IMR-90 (cell line): ENCODE data around the gene LCNL1. TPM values are rescaled to one million over a fixed set of nuclear protein-coding genes. Genes with fewer than 3 reads are reported as not detected.

Experiments used
- ATAC-seq: fragments of 200-7000 bp; cut with Tn5 transposase; 2 replicates; pipeline ENCODE4 v1.9.1; 2020; ENCODE audit warnings: low read depth, mild to moderate bottlenecking, moderate library complexity
- BruUV-seq: library from RNA; stranded (reverse); fragments of 400-500 nt; replicated peaks from 2 replicates; lab custom pipeline; 2021; lab: Mats Ljungman, UMichigan
- CTCF ChIA-PET: fragments of 300-600 bp; formaldehyde crosslinking; extraction: SDS; loops from one replicate; lab custom pipeline; 2021; ENCODE audit warnings: antibody characterized with exemption; lab: Yijun Ruan, JAX
- POLR2A ChIA-PET: fragments of 300-600 bp; sonication (Branson Sonifier 250); formaldehyde crosslinking; loops from one replicate; lab custom pipeline; 2022; ENCODE audit warnings: antibody characterized with exemption; ENCODE audit not compliant: unreplicated experiment; lab: Charles Lee
- DNase-seq: peaks from one replicate; pipeline ENCODE4 v3.0.0; 2013
- H2AFZ ChIP-seq: replicated peaks from 2 replicates; pipeline ENCODE3; 2013; ENCODE audit warnings: low read length, mild to moderate bottlenecking; ENCODE audit not compliant: poor library complexity
- H2AK5ac ChIP-seq: 2 replicates; pipeline ENCODE4 v1.6.1; 2013; ENCODE audit warnings: low read depth, low read length, inconsistent platforms
- H2AK9ac ChIP-seq: replicated peaks from 2 replicates; pipeline ENCODE3; 2013; ENCODE audit warnings: mild to moderate bottlenecking, low read depth, low read length, moderate library complexity; ENCODE audit not compliant: poor library complexity
- H2BK120ac ChIP-seq: 2 replicates; pipeline ENCODE4 v1.6.1; 2013; ENCODE audit warnings: low read depth, low read length, inconsistent platforms
- H2BK15ac ChIP-seq: 3 replicates; pipeline ENCODE4 v1.6.1; 2013; ENCODE audit warnings: low read depth, low read length, inconsistent platforms
- H2BK20ac ChIP-seq: 2 replicates; pipeline ENCODE4 v1.6.1; 2013; ENCODE audit warnings: low read depth, mild to moderate bottlenecking, inconsistent platforms, low read length, moderate library complexity
- H2BK5ac ChIP-seq: 2 replicates; pipeline ENCODE4 v1.6.1; 2013; ENCODE audit warnings: mild to moderate bottlenecking, low read depth, low read length, inconsistent platforms; ENCODE audit not compliant: poor library complexity, severe bottlenecking
- H3K14ac ChIP-seq: replicated peaks from 2 replicates; pipeline ENCODE4 v1.6.1; 2013; ENCODE audit warnings: low read depth, low read length, inconsistent platforms
- H3K18ac ChIP-seq: 2 replicates; pipeline ENCODE4 v1.6.1; 2013; ENCODE audit warnings: low read depth, low read length, control low read depth
- H3K23ac ChIP-seq: 2 replicates; pipeline ENCODE4 v1.6.1; 2013; ENCODE audit warnings: low read depth, low read length, inconsistent platforms
- H3K27ac ChIP-seq: 2 replicates; pipeline ENCODE4 v1.5.1; 2013; ENCODE audit warnings: mild to moderate bottlenecking, control low read depth, low read length; ENCODE audit not compliant: insufficient read depth
- H3K27me3 ChIP-seq: 2 replicates; pipeline ENCODE4 v1.6.1; 2013; ENCODE audit warnings: low read length; ENCODE audit not compliant: control insufficient read depth, insufficient read depth
- H3K36me3 ChIP-seq: 2 replicates; pipeline ENCODE4 v1.6.1; 2013; ENCODE audit warnings: low read length, mixed read lengths; ENCODE audit not compliant: control insufficient read depth, insufficient read depth
- H3K4ac ChIP-seq: 2 replicates; pipeline ENCODE4 v1.6.1; 2013; ENCODE audit warnings: low read depth, low read length, inconsistent platforms
- H3K4me1 ChIP-seq: 2 replicates; pipeline ENCODE4 v1.6.1; 2013; ENCODE audit warnings: low read length, mixed read lengths; ENCODE audit not compliant: control insufficient read depth, insufficient read depth
- H3K4me2 ChIP-seq: 2 replicates; pipeline ENCODE4 v1.6.1; 2013; ENCODE audit warnings: low read depth, mild to moderate bottlenecking, control low read depth, low read length, moderate library complexity
- H3K4me3 ChIP-seq: 2 replicates; pipeline ENCODE4 v1.5.1; 2013; ENCODE audit warnings: low read depth, mild to moderate bottlenecking, control low read depth, low read length, moderate library complexity; ENCODE audit not compliant: insufficient read depth
- H3K56ac ChIP-seq: 2 replicates; pipeline ENCODE4 v1.6.1; 2013; ENCODE audit warnings: low read length, inconsistent platforms; ENCODE audit not compliant: insufficient read depth; ENCODE audit errors: extremely low read depth
- H3K79me1 ChIP-seq, 2 experiments: 2 replicates each; pipeline ENCODE4 v1.6.1; 2013; ENCODE audit warnings: low read length in 2 of 2, inconsistent platforms in 1 of 2, low read depth in 1 of 2
- H3K9ac ChIP-seq: 2 replicates; pipeline ENCODE4 v1.6.1; 2013; ENCODE audit warnings: low read depth, low read length, control low read depth
- H3K9me1 ChIP-seq: 2 replicates; pipeline ENCODE4 v1.6.1; 2013; ENCODE audit warnings: low read length, inconsistent platforms; ENCODE audit not compliant: insufficient read depth
- H3K9me3 ChIP-seq: 2 replicates; pipeline ENCODE4 v1.6.1; 2013; ENCODE audit warnings: low read length; ENCODE audit not compliant: control insufficient read depth, insufficient read depth
- H4K20me1 ChIP-seq: 2 replicates; pipeline ENCODE4 v1.6.1; 2013; ENCODE audit warnings: low read length, inconsistent platforms; ENCODE audit not compliant: insufficient read depth
- H4K5ac ChIP-seq: 2 replicates; pipeline ENCODE4 v1.6.1; 2013; ENCODE audit warnings: mild to moderate bottlenecking, low read depth, low read length, control low read depth
- H4K8ac ChIP-seq, 2 experiments: 2 replicates each; pipeline ENCODE4 v1.6.1; 2013; ENCODE audit warnings: low read depth in 2 of 2, low read length in 2 of 2, control low read depth in 1 of 2, inconsistent platforms in 1 of 2
- H4K91ac ChIP-seq: 2 replicates; pipeline ENCODE4 v1.6.1; 2013; ENCODE audit warnings: low read depth, low read length, inconsistent platforms; ENCODE audit not compliant: insufficient read depth
- BHLHE40 ChIP-seq: fragments of 150-350 bp; IDR thresholded peaks from 2 replicates; pipeline ENCODE4 v1.6.1; 2016; ENCODE audit warnings: mild to moderate bottlenecking, low read depth, low read length
- CHD1 ChIP-seq: IDR thresholded peaks from 2 replicates; pipeline ENCODE4 v1.6.1; 2012; ENCODE audit warnings: low read depth, low read length, improper control_type of control experiment
- CTCF ChIP-seq: conservative IDR thresholded peaks from 2 replicates; pipeline ENCODE4 v1.5.1; 2012; ENCODE audit warnings: mild to moderate bottlenecking, low read depth, low read length, improper control_type of control experiment
- ELK1 ChIP-seq: fragments of 150-350 bp; IDR thresholded peaks from 2 replicates; pipeline ENCODE4 v1.6.1; 2016; ENCODE audit warnings: low read depth, mild to moderate bottlenecking, low read length, moderate library complexity, borderline replicate concordance
- MXI1 ChIP-seq: IDR thresholded peaks from 2 replicates; pipeline ENCODE4 v1.6.1; 2012; ENCODE audit warnings: low read depth, mild to moderate bottlenecking, low read length, moderate library complexity, borderline replicate concordance
- NFE2L2 ChIP-seq: fragments of 150-350 bp; IDR thresholded peaks from 2 replicates; pipeline ENCODE4 v1.6.1; 2016; ENCODE audit warnings: low read depth, mild to moderate bottlenecking, low read length
- SMC3 ChIP-seq: fragments of 150-350 bp; IDR thresholded peaks from 2 replicates; pipeline ENCODE4 v1.6.1; 2016; ENCODE audit warnings: low read depth, mild to moderate bottlenecking, antibody characterized with exemption, low read length, moderate library complexity
- USF2 ChIP-seq: fragments of 150-350 bp; IDR thresholded peaks from 2 replicates; pipeline ENCODE4 v1.6.1; 2017; ENCODE audit warnings: mild to moderate bottlenecking, antibody characterized with exemption, low read length, low read depth
- WGBS, 2 experiments: methylation state at CpG; one replicate each; pipeline versions ENCODE4 v1.1.5 to v1.1.7; 2013; ENCODE audit warnings: missing lambda C conversion rate in 2 of 2; ENCODE audit not compliant: insufficient read length in 1 of 2; ENCODE audit errors: extremely low coverage in 2 of 2; 5-methylcytosine and 5-hydroxymethylcytosine counted together
- dilution Hi-C: fragments of 300-500 bp; cut with HindIII; formaldehyde crosslinking; loops from one replicate; pipeline ENCODE4 v1.14.3; 2018; ENCODE audit warnings: low sequenced_read_pairs; ENCODE audit not compliant: unreplicated experiment
- in situ Hi-C: fragments of 300-500 bp; cut with MboI; formaldehyde crosslinking; loops from 3 replicates; pipeline ENCODE4 v1.14.3; 2019; ENCODE audit warnings: low sequenced_read_pairs, inconsistent platforms, mixed read lengths
- intact Hi-C: fragments of 100-400 bp; cut with micrococcal nuclease; formaldehyde crosslinking; loops from 2 replicates; pipeline ENCODE4 v1.10.0; 2022
- polyA plus RNA-seq, 3 experiments: library from polyadenylated mRNA; depleted of rRNA; stranded (reverse); fragments of >200 nt; gene quantifications; 2 replicates each; pipeline ENCODE4 v1.2.3, GENCODE V29; 2012; ENCODE audit warnings: low replicate concordance in 1 of 3
- total RNA-seq: library from RNA; depleted of rRNA; stranded (reverse); fragments of >200 nt; gene quantifications from 2 replicates; pipeline ENCODE4 v1.2.3, GENCODE V29; 2012

The LCNL1 gene
- total and polyA plus RNA-seq, 2 of the 4 experiments (the other 2 are of a cell fraction) = 0.15 TPM; not detected in 1

GRCh38 chr9:136954270-136955083, 28.3 kb upstream of the LCNL1 start (continued):
- TF ChIP-seq USF2 = no peak

DNA sequence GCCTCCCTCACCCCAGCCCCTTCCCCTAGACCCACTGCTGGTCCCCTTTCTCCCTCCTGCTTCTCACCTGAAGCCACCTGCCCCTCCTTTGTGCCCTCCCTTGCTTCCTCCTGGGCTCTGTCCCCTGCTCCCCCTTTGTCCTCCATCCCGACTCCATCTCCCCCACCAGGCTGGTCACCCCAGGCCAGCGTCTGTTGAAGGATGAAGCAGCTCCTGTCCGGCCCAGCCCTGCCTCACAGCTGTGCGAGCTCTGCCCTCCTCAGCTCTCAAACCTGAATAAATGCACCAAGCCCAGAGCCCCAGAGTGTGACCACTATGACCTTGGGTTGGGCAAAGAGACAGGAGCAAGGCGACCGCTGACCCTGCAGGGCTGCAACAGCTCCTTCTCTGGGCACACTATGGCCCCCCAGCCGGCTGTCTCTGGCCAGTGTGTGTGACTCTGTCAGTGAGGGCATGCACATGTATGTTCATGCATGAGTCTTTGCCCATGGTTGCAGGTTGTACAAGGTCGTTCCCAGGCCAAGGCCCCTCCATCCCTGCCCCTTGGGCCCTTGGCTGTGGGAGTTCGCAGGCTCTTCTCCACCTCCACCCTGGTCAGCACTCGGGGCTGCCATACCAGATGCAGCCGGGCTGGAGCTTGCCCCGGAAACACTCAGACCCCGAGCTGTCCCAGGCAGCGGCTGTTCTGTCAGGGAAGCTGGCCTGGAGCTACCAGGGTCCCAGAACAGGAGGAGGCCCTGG, 27.4 kb upstream of the LCNL1 start:
- CTCF ChIA-PET = no interaction called here
- H3K4me2 ChIP-seq = no peak overlapping the region
- ATAC-seq = no peak
- no peak overlapping the region for H2BK20ac ChIP-seq
- H3K56ac ChIP-seq = no peak overlapping the region
- H3K4me3 ChIP-seq = no peak overlapping the region
- no peak overlapping the region for H4K91ac ChIP-seq
- H4K20me1 ChIP-seq = no peaks in the 10 kb centered on the region
- no peak overlapping the region for H3K23ac ChIP-seq
- no peak overlapping the region for H4K8ac ChIP-seq
- dilution Hi-C loops (no loop called here), intact Hi-C loops (no loop called here), in situ Hi-C loops (no loop called here)
- no peaks in the 10 kb centered on the region; the same call in 1 of the 2 replicates for H3K4me1 ChIP-seq
- no peak overlapping the region for H4K5ac ChIP-seq
- no peak overlapping the region for H2BK120ac ChIP-seq
- H2AFZ ChIP-seq = no peak overlapping the region
- no peak overlapping the region for H3K27ac ChIP-seq
- BruUV-seq = no TSS peak
- no peak overlapping the region for H3K4ac ChIP-seq
- no peak overlapping the region for H2AK9ac ChIP-seq
- no peak overlapping the region for H2AK5ac ChIP-seq
- no peak overlapping the region for H2BK15ac ChIP-seq
- no peak for DNase-seq
- no peaks in the 10 kb centered on the region for H3K9me1 ChIP-seq
- POLR2A ChIA-PET = no interaction called here
- H3K36me3 ChIP-seq = no peaks in the 10 kb centered on the region
- no peak overlapping the region for H3K18ac ChIP-seq
- H2BK5ac ChIP-seq = no peak overlapping the region
- no peak overlapping the region for H3K14ac ChIP-seq
- H3K27me3 ChIP-seq = peaks cover 21% of the 10 kb centered on the region
- no peaks in the 10 kb centered on the region for H3K79me1 ChIP-seq
- H3K9ac ChIP-seq = no peak overlapping the region
- WGBS, 2 experiments = 74% methylated on average over 10 of the region's 14 CpGs; no CpG with 5 or more reads in 1 of the 2 experiments
- peaks cover 3% of the 10 kb centered on the region for H3K9me3 ChIP-seq
- TF ChIP-seq CHD1 (no peak), USF2 (no peak), ELK1 (no peak), MXI1 (no peak), SMC3 (no peak), NFE2L2 (no peak), CTCF (no peak), BHLHE40 (no peak)
